ENCODE measurements around the gene XPO1. TPM values are rescaled to one million over a fixed set of nuclear protein-coding genes. Genes with fewer than 3 reads are reported as not detected.
"Not testable (repeated sequence)": the region's sequence is repeated elsewhere in the genome, so short reads cannot be mapped to it uniquely, and the experiment has no call there.

XPO1 gene, protein sequence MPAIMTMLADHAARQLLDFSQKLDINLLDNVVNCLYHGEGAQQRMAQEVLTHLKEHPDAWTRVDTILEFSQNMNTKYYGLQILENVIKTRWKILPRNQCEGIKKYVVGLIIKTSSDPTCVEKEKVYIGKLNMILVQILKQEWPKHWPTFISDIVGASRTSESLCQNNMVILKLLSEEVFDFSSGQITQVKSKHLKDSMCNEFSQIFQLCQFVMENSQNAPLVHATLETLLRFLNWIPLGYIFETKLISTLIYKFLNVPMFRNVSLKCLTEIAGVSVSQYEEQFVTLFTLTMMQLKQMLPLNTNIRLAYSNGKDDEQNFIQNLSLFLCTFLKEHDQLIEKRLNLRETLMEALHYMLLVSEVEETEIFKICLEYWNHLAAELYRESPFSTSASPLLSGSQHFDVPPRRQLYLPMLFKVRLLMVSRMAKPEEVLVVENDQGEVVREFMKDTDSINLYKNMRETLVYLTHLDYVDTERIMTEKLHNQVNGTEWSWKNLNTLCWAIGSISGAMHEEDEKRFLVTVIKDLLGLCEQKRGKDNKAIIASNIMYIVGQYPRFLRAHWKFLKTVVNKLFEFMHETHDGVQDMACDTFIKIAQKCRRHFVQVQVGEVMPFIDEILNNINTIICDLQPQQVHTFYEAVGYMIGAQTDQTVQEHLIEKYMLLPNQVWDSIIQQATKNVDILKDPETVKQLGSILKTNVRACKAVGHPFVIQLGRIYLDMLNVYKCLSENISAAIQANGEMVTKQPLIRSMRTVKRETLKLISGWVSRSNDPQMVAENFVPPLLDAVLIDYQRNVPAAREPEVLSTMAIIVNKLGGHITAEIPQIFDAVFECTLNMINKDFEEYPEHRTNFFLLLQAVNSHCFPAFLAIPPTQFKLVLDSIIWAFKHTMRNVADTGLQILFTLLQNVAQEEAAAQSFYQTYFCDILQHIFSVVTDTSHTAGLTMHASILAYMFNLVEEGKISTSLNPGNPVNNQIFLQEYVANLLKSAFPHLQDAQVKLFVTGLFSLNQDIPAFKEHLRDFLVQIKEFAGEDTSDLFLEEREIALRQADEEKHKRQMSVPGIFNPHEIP (N-terminal part only)
- polyA plus RNA-seq (2013, experiment 1 of 2), result 58.9 TPM
- 59.6 TPM for polyA plus RNA-seq (2013, experiment 2 of 2)

DNA sequence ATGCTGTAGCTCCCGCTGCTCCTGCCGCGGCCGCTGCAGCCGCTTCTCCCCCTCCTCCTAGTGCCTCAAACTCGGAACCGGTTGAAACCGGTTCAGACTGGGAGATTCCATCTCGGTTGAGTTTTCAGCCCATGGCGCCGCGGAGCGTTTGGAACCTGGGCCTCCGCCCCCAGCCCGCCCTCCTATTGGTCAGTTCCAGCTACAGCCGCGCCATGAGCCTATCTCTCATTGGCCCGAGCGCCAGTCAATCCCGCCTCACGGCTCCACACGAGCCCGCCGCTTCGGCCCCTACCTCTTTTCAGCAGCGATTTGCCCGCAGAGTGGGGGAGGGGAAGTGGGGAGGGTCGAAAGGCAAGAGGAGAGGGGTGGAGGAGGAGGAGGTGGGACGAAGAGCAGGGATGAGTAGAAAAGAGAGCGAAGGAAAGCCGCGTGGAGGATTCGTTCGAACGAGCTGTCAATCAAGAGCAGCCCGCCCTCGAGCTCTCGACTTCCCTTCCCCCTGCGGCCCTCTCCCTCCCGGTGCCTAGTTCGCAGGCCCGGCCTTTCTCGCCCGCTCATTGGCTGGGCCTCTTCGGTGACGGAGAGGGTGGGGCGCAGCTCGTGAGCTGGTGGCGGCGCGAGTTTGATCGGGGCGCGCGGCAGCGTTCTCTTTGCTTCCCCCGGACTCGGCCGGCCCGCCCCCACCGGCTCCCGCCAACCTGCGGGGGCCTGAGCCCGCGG, at the start of gene XPO1:
XPO1 (minus strand) TSS at position 157 of the 720 bp plus-strand sequence. CDS start 4,459 bp downstream, outside the sequence.
- Histone ChIP-seq H4K91ac (ENCODE audit: low read length) (peak within 1 kb of the TSS; percentile 75), H3K4me3 (ENCODE audit: insufficient read depth in 1 of 2, low read depth in 1 of 2, low read length in 2 of 2) (peak within 1 kb of the TSS; percentile 82 to 93), H2BK5ac (ENCODE audit: low read depth, low read length, poor library complexity, severe bottlenecking) (peak within 1 kb of the TSS; percentile 91), H3K27me3 (ENCODE audit: control insufficient read depth in 1 of 2, insufficient read depth in 1 of 2, low read length in 2 of 2) (no peaks in the 10 kb centered on the region), H2BK15ac (ENCODE audit: low read depth, poor library complexity, severe bottlenecking) (peak within 1 kb of the TSS; percentile 73), H3K18ac (ENCODE audit: low read depth in 1 of 2, low read length in 2 of 2) (peak within 1 kb of the TSS; percentile 91 to 99), H3K79me1 (replicated peaks; ENCODE audit: low read length, poor library complexity, severe bottlenecking) (peaks cover 2% of the 10 kb centered on the region), H4K8ac (ENCODE audit: low read length) (peak within 1 kb of the TSS; percentile 77), H3K4me2 (ENCODE audit: low read length, poor library complexity, severe bottlenecking) (peak within 1 kb of the TSS; percentile 92), H3K4ac (ENCODE audit: low read depth in 1 of 2, low read length in 2 of 2) (peak within 1 kb of the TSS; percentile 81 to 97), H3K9me3 (ENCODE audit: control insufficient read depth, low read length) (no peaks in the 10 kb centered on the region), H2AFZ (ENCODE audit: low read depth, low read length) (peak within 1 kb of the TSS; percentile 77), H3K27ac (ENCODE audit: low read length, poor library complexity, severe bottlenecking) (peak within 1 kb of the TSS; percentile 98), H3K4me1 (ENCODE audit: control insufficient read depth, insufficient read depth, low read depth, low read length) (peaks cover 2% of the 10 kb centered on the region), H3K36me3 (ENCODE audit: control insufficient read depth in 1 of 2, insufficient read depth in 2 of 2, low read depth in 1 of 2, low read length in 2 of 2) (no peaks in the 10 kb centered on the region), H3K23ac (ENCODE audit: low read length in 2 of 2) (peak within 1 kb of the TSS; percentile 71 to 93), H2BK12ac (ENCODE audit: low read length in 2 of 2) (peak within 1 kb of the TSS in 1 of 2 experiments; percentile 71), H3K14ac (ENCODE audit: low read length in 2 of 2) (peak within 1 kb of the TSS; percentile 62 to 99), H3K9ac (ENCODE audit: low read length) (peak within 1 kb of the TSS; percentile 96), H2AK5ac (ENCODE audit: low read length, severe bottlenecking) (peak within 1 kb of the TSS; percentile 13), H2BK120ac (ENCODE audit: low read depth, low read length) (peak within 1 kb of the TSS; percentile 98)
- peak; percentile 100 for DNase-seq
- under 1% methylated on average over 64 of the region's 65 CpGs for WGBS

DNA sequence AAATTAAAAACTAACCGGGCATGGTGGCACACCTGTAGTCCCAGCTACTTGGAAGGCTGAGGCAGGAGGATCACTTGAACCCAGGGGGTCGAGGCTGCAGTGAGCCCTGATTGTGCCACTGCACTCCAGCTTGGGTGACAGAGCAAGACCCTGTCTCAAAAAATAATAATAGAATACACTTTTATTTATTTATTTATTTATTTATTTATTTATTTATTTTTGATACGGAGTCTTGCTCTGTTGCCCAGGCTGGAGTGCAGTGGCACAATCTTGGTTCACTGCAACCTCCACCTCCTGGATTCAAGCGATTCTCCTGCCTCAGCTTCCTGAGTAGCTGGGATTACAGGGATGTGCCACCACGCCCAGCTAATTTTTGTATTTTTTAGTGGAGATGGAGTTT, 48.8 kb upstream of the XPO1 start:
- not testable (repeated sequence) for H2BK15ac ChIP-seq (ENCODE audit: low read depth, poor library complexity, severe bottlenecking); H2AK5ac ChIP-seq (ENCODE audit: low read length, severe bottlenecking); H4K91ac ChIP-seq (ENCODE audit: low read length); H3K27me3 ChIP-seq (ENCODE audit: control insufficient read depth in 1 of 2, insufficient read depth in 1 of 2, low read length in 2 of 2); H3K4ac ChIP-seq (ENCODE audit: low read depth in 1 of 2, low read length in 2 of 2); H3K14ac ChIP-seq (ENCODE audit: low read length in 2 of 2); H2AFZ ChIP-seq (ENCODE audit: low read depth, low read length); H2BK5ac ChIP-seq (ENCODE audit: low read depth, low read length, poor library complexity, severe bottlenecking); H3K79me1 ChIP-seq (replicated peaks; ENCODE audit: low read length, poor library complexity, severe bottlenecking); H3K27ac ChIP-seq (ENCODE audit: low read length, poor library complexity, severe bottlenecking); H3K36me3 ChIP-seq (ENCODE audit: control insufficient read depth in 1 of 2, insufficient read depth in 2 of 2, low read depth in 1 of 2, low read length in 2 of 2); H3K4me1 ChIP-seq (ENCODE audit: control insufficient read depth, insufficient read depth, low read depth, low read length); H3K9ac ChIP-seq (ENCODE audit: low read length); H3K4me3 ChIP-seq (ENCODE audit: insufficient read depth in 1 of 2, low read depth in 1 of 2, low read length in 2 of 2); H2BK120ac ChIP-seq (ENCODE audit: low read depth, low read length); H3K18ac ChIP-seq (ENCODE audit: low read depth in 1 of 2, low read length in 2 of 2); DNase-seq; H2BK12ac ChIP-seq (ENCODE audit: low read length in 2 of 2); H3K4me2 ChIP-seq (ENCODE audit: low read length, poor library complexity, severe bottlenecking); H3K9me3 ChIP-seq (ENCODE audit: control insufficient read depth, low read length); H3K23ac ChIP-seq (ENCODE audit: low read length in 2 of 2); H4K8ac ChIP-seq (ENCODE audit: low read length)
- 94% methylated on average over 5 of the region's 5 CpGs for WGBS

DNA sequence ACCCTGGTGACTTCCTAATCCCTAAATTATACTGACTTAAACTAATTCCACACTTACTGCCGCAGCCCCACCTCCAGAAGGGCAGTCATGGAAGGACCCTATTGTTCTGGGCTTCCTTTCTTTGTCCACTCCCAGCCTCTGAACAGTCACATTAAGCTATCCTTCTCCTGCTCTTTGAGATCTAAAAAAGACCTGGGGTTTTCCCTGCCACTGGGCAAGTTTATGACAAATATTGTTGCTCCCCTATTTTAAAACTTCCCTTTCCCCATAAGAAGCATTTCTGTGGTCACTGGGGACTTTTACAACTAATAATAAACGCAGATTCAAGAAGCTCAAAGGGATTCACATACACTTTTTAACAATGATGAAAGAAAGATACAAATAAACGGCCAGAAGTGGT, 47.2 kb upstream of the XPO1 start:
- no peak overlapping the region for H3K23ac ChIP-seq (ENCODE audit: low read length in 2 of 2)
- H2BK120ac ChIP-seq (ENCODE audit: low read depth, low read length), result no peak overlapping the region
- no peak overlapping the region for H3K9ac ChIP-seq (ENCODE audit: low read length)
- no peak overlapping the region for H2BK15ac ChIP-seq (ENCODE audit: low read depth, poor library complexity, severe bottlenecking)
- H3K18ac ChIP-seq (ENCODE audit: low read depth in 1 of 2, low read length in 2 of 2), result no peak overlapping the region
- H2BK5ac ChIP-seq (ENCODE audit: low read depth, low read length, poor library complexity, severe bottlenecking), result no peak overlapping the region
- H3K27me3 ChIP-seq (ENCODE audit: control insufficient read depth in 1 of 2, insufficient read depth in 1 of 2, low read length in 2 of 2), result no peaks in the 10 kb centered on the region
- no peaks in the 10 kb centered on the region for H3K36me3 ChIP-seq (ENCODE audit: control insufficient read depth in 1 of 2, insufficient read depth in 2 of 2, low read depth in 1 of 2, low read length in 2 of 2)
- no peak overlapping the region for H4K8ac ChIP-seq (ENCODE audit: low read length)
- no peaks in the 10 kb centered on the region for H3K79me1 ChIP-seq (replicated peaks; ENCODE audit: low read length, poor library complexity, severe bottlenecking)
- no peak overlapping the region for H2BK12ac ChIP-seq (ENCODE audit: low read length in 2 of 2)
- no peaks in the 10 kb centered on the region for H3K4me1 ChIP-seq (ENCODE audit: control insufficient read depth, insufficient read depth, low read depth, low read length)
- WGBS, result 85% methylated on average over 2 of the region's 3 CpGs
- H2AK5ac ChIP-seq (ENCODE audit: low read length, severe bottlenecking), result no peak overlapping the region
- H2AFZ ChIP-seq (ENCODE audit: low read depth, low read length), result no peak overlapping the region
- H3K9me3 ChIP-seq (ENCODE audit: control insufficient read depth, low read length), result no peaks in the 10 kb centered on the region
- no peak overlapping the region for H4K91ac ChIP-seq (ENCODE audit: low read length)
- H3K4me3 ChIP-seq (ENCODE audit: insufficient read depth in 1 of 2, low read depth in 1 of 2, low read length in 2 of 2), result no peak overlapping the region
- no peak overlapping the region for H3K14ac ChIP-seq (ENCODE audit: low read length in 2 of 2)
- H3K27ac ChIP-seq (ENCODE audit: low read length, poor library complexity, severe bottlenecking), result no peak overlapping the region
- no peak for DNase-seq
- no peak overlapping the region for H3K4me2 ChIP-seq (ENCODE audit: low read length, poor library complexity, severe bottlenecking)
- H3K4ac ChIP-seq (ENCODE audit: low read depth in 1 of 2, low read length in 2 of 2), result no peak overlapping the region

Measured in mesenchymal stem cell (in vitro differentiated cells and primary cell).